Stimulated activated CD4-positive, alpha-beta T cell treated with anti-CD3 and anti-CD28 coated beads, Interleukin-15, amount 100 ng/mL, for 24 hours (primary cell): ENCODE data around the gene LY86.
"Not testable (repeated sequence)": the region's sequence is repeated elsewhere in the genome, so short reads cannot be mapped to it uniquely, and the experiment has no call there.

Source experiments
- DNase-seq: peaks from one replicate; pipeline ENCODE4 v3.0.0-alpha.2; 2020

The LY86 gene

DNA sequence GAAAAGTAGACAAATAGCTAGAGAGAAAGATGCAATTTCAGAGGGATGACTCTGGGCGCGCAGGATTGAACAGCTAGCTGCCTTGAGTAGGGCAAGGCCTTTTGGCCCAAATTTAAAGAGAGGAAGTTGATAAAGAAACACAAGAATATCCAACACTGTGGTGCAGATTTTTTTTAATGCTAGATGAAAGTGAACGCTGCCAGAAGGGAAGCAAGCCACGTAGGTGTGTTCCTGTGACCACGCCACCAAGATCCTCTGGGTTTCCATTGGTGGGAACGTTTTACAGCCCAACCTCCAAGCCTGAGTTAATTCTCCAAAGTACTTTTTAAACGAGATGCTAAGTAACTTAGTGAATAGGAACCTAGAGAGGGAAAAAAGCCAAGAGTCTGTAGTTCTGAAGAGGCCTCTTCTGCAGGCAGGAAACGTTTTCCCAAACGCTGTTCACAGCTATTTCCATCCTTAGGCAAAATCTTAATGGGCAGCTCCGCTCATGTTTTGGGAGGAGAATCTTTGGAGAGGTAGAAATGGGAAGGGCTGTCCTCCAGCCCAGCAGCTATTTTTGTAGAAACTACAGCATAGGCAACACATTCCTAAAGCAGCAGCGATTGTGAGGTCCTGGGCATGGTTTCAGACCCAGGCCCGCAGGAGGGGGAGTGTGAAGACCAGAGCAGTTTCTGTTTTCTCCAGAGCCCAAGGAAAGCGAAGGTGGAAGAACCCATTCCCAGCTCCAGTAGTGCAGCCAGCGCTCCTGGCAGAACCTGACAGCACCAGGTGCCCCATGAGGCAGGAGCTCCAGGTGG, 8.2 kb downstream of the LY86 start:
- DNase-seq, result no peak

DNA sequence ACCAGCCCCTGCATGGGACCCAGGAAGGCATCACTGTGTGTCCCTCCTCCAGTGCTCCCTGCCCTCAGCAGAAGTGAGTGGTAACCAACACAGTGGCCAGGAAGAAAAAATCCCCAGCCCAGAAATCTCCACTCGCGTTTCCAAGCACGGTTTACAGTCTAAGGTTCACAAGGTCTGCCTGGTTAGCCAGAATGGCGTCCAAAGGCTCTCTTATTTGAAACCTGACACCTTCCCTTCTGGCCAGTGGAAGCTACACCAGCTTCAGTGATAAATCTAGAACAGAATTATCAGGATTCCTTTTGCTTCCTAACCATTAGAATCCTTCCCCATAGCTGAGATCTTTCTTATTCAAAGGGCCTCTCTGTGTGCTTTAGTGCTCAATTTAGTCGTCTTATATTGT, 9.2 kb downstream of the LY86 start:
- no peak for DNase-seq

DNA sequence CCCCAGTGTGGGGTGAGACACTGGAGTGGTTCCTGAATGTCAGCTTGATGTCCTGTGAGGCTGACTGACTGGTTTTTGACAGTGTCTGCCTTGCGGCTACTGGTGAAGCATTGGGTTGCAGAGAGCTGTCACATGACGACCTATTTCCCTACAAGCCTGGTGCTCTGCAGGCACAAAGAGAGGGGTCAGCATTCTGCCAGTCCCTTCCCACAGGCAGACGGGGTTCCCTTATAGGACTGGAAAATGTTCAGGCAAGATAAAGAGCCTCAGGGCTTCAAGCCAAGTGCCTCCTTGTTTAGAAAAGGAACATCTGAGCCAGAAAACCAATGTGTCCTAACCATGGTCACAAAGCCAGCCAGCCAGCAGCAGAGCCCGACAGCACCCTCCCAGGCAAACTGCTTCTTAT, 11.0 kb downstream of the LY86 start:
- no peak for DNase-seq

DNA sequence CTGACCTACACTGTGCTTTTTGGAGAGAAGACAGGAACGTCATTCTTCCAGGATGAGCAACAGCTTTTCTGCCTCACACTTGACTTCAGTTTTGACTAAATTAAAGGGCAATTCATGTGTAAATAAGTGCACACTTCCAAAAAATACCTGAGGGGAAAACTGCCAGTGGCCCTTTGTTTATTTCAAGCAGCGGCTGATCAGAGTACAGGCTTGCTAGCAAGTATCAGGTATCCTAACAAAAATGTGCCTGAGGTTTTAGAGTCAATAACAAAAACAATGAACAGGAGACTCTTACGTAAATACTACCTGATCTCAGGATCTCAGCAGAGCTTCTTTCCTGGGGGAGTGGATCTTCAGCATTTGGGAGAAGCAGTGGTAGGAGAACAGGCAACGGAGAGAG, 12.4 kb downstream of the LY86 start:
- no peak for DNase-seq

DNA sequence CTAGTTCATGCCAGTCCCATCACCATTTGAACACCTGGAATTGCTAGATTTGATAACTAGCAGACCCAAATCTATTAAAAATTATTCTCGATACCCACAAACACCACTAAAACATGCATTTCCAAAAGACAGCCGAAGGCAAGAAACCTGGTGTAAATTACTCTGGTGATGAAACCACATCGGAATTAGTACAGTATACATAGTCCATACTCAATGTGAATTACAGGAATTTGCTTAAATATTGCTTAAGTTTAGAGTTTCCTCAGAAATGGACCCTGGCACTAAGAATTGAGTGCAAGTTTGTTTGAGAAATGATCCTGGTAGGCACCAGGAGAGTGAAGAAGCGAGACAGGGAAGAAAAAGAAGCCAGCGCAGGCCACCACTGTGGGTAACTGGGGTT, 13.7 kb downstream of the LY86 start:
- DNase-seq, result no peak

DNA sequence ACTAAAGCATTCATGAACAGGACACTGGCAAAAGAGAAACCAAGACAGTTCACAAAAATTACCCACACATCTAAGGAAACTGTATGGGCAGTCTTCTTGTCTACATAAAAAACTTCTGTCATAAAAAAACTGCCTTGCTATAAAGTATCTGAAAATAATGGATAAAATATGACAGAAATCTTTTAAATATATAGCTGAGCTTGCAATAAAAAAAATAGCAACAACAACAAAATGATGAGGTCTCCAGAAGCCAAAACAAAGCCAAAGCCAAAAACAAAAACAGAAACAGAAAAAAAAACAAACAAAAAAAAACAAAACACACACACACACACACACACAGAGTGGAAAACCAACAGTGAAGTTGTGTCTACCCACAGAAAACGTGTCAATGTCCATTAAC, 14.8 kb downstream of the LY86 start:
- no peak for DNase-seq

DNA sequence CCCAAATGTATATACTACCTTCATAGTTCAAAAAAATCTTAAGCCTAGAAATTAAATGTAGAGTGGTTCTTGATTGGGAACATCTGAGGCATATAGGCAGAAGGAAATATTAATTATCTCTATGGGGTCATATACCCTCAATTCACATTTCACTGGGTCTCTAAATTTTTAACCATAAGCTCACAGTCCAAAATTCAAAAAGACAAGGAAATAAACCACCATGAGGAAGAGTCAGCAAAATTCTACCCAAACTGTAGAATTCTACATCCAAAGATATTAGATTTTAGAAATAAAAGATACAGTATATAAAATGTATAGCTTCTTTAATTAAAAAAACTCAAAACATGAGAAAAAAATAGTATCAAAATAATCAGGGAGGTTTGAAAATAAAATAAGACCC, 15.5 kb downstream of the LY86 start:
- DNase-seq, result no peak

DNA sequence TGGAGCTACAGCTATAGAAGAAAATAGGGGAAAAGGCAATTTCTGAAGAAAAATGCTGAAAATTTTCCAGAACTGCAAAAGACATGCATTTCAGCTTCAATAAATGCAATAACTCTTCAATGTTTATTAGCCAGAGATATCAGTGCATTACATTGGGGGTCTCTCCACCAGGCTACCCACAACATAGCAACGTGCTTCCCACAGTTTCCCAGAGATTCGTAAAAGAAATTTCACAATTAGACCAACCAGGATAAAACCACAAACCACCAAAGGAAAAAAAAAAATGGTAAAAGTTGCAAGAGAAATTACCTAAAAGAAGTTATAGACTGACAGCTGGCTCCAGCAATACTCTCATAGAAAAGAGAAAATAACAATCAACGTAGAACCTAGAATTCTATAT, 16.0 kb downstream of the LY86 start:
- no peak for DNase-seq

DNA sequence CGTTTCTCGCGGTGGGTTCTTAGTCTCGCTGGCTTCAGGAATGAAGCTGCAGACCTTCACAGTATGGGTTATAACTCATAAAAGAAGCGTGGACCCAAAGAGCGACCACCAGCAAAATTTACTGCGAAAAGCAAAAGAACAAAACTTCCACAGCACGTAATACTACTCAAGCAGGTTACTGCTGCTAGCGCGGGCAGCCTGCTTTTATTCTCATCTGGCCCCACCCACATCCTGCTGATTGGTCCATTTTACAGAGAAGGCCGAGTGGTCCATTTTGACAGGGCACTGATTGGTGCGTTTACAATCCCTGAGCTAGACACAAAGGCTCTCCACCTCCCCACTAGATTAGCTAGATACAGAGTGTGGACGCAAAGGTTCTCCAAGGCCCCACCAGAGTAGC, 17.4 kb downstream of the LY86 start:
- no peak for DNase-seq

DNA sequence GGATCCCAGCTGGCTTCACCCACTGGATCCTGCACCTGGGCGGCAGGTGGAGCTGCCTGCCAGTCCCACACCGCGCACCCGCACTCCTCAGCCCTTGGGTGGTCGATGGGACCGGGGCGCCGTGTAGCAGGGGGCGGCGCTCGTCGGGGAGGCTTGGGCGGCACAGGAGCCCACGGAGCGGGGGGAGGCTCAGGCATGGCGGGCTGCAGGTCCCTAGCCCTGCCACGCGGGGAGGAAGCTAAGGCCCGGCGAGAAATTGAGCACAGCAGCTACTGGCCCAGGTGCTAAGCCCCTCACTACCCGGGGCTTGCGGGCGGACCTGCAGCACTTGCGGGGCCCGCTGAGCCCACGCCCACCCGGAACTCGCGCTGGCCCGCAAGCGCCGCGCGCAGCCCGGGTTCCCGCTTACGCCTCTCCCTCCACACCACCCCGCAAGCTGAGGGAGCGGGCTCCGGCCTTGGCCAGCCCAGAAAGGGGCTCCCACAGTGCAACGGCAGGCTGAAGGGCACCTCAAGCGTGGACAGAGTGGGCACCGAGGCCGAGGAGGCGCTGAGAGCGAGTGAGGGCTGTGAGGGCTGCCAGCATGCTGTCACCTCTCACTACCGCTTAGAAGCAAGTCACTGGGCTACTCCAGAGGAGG, 18.0 kb downstream of the LY86 start:
- DNase-seq, result not testable (repeated sequence)

DNA sequence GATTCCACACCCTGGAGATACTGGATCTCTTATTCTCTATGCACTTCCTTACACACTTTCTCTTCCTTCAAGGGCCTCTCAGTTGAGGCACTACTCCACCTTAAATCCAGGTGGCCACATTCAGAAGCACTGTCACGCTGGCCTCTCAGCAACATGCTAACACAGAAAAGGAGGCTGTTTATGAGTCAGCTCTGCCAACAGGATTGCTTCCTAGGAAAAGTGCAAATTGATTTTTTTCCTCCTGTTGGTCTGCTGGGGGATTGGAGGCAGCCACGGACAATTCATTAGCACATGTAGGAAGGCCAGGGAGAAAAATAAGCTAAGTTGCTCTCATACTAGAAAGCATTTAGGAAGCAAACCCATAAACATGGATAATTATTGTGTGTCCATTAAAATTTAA, 20.9 kb downstream of the LY86 start:
- no peak for DNase-seq

DNA sequence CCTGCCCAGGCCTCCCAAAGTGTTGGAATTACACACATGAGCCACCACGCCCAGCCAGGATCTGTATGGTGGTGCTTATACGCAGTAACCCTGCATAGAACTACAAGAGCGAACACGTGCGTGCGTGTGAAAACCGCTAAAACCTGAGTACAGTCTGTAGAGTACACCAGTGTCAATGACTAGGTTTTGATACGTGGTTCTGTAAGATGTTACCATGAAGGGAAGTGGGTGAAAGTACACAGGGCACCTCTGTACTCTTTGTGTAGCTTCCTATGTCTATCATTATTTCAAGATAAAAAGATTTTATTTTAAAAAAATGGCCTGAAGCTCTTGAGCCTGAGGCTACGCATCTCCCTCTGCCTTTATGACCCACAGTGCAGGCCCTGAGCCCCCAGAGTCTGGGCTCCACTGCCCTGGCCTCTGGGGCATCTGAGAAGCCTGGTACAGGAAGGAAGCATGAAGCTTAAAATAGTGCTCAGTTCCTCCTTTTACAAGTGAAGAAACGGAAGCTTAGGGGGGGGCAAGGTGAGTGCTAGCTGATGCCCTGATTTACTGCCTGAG, 21.6 kb downstream of the LY86 start:
- peak; percentile 50 for DNase-seq

DNA sequence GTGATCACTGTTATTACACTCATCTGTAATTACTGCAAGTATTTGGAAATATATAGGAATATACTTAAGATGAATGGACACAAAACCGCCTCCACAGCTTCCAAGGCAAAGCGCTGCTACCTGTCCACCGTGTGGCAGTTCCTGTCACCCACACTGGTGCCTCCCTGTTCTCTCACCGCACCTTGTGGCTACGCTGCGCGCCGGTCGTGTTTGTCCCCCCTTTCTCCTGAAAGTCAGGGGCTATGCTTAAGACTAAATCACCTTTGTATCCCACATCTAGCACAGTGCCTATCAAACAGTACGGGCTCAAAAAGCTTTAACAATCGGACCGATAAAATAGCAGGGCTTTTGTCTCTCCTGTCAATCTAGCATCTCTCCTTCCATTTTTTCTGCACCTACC, 23.0 kb downstream of the LY86 start:
- no peak for DNase-seq

DNA sequence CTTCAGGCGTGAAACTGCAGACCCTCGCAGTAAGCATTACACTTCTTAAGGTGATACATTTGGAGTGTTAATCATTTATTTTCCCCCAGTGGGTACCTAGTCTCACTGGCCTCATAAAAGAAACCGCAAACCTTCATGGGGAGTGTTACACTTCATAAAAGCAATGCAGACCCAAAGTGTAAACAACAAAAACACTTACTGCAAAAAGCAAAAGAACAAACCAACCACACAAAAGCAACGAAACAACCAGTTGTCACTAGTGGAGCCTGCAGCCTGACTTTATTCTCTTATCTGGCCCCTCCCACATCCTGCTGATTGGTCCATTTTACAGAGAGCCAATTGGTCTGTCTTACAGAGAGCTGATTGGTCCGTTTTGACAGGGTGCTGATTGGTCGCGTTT, 23.8 kb downstream of the LY86 start:
- DNase-seq, result no peak

DNA sequence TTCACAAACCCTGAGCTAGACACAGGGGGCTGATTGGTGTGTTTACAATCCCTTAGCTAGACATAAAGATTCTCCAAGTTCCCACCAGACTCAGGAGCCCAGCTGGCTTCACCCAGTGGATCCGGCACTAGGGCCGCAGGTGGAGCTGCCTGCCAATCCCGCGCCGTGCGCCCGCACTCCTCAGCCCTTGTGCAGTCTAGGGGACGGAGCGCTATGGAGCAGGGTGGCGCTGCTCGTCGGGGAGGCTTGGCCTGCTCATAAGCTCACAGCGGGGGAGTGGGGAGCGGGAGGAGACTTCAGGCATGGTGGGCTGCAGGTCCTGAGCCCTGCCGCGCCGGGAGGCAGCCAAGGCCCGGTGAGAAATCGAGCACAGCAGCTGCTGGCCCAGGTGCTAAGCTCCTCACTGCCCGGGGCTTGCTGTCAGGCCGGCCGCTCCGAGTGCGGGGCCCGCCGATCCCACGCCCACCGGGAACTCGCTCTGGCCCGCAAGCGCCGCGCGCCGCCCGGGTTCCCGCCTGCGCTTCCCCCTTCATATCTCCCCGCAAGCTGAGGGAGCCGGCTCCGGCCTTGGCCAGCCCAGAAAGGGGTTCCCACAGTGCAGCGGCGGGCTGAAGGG, 24.7 kb downstream of the LY86 start:
- DNase-seq, result not testable (repeated sequence)

DNA sequence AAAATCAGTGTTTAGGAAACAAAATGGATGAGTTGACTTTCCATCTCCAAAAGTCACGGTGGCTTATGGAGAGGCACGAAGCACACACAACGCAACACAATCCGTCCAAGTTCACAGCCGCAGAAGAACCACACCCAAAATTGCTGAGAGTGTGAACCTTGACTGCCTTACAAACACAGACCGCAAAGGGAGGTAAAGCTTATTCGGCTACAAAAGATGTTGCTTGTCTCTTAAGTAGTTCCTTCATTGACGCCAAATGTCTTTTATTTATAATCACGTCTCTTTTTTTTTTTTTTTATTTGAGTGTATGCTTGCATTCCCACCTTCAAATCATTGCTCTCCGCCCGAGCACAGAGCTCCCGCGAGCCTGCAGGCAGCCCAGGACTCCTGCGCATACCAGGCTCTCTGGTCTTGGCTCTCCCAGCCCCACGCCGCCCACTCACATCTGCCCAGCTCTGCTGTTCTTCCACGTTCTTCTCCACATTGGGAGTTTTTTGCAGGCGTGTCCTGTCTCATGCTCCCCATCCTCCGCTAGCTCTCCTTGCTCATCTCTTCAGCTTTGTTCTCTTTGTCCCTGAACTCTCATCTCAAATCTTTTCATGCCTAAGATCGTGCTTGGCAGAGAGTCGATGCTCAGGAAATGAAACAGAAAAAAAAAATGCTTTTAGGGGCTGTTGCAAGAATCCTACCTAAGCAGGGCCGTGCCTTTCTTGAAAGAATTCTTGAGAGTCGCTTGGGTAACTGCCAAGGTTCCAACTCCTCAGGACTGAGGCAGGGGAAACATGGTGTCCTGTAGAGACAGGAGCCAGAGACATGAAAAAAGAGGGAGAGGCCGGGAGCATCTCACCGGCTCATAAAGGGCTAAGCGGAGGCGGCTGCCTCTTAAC, 25.8 kb downstream of the LY86 start:
- DNase-seq, result peak; percentile 44

DNA sequence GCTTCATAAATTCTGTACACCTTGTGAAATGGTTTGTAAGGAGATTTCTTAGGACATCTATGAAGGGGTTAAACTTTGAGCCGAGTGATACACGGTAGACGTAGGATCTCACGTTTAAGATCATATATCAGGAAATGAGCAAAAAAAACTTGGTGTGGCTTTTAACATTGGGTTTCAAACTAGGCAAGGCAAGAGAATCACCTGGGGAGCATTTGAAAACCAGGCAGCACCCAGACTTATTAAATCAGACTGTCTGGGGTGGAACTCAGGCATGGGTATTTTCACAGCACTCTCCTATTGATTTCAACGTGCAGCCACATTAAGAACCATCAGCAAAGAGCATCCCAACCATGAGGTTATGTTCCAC, 26.4 kb downstream of the LY86 start:
- no peak for DNase-seq

DNA sequence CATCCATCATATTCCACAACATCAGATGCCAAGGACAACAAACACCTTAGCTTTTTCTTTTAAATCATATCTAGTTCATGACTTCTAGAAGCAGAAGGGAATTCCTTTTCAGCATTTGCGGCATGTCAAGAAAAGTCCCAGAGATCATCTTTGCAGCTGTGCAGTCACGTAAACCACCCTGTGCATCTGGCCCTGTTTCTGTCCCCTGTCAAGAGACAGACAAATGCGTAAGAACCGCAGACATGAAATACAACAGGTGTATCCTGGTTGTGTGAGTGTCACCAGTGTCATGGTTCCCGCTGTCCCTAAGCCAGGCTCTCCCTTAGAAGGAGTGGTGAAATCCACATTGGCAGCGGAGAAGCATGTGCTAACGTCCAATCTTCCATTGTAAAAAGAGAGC, 28.1 kb downstream of the LY86 start:
- DNase-seq, result no peak

DNA sequence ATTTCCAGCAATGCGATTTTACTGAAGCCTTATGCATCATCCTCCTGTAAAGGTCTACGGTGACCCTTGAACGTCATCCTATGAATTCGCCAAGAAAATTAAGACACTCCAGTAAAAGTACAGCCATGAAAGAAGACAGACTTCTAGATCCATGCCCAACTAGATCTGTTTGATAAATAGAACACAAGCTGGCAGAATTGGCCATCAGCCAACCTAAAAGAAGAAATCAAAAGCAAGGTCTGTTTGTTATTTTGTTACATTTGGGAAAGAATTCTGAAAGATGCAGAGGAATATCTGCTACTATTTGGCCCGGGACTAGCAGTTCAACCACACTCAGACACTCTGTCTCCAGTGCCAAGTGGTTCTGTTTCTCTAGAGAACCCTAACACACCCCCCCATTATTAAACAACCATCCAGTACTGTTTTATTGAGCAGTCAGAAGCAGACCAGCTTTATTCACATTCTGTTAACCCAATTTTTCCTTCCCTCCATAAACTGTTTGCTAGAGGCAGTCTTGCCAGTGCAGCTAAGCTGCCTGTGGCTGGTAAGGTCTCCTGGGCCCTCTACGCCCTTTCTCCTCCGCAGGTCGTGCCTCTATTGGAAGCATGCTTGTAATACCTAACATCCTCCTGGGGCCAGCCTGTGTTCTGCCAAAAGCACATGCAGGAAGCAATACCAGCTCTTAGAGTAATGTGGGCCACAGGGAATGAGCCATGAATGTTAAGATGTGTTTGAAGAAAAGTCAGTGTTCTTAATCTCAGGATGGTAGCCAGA, 30.7 kb downstream of the LY86 start:
- DNase-seq, result no peak

DNA sequence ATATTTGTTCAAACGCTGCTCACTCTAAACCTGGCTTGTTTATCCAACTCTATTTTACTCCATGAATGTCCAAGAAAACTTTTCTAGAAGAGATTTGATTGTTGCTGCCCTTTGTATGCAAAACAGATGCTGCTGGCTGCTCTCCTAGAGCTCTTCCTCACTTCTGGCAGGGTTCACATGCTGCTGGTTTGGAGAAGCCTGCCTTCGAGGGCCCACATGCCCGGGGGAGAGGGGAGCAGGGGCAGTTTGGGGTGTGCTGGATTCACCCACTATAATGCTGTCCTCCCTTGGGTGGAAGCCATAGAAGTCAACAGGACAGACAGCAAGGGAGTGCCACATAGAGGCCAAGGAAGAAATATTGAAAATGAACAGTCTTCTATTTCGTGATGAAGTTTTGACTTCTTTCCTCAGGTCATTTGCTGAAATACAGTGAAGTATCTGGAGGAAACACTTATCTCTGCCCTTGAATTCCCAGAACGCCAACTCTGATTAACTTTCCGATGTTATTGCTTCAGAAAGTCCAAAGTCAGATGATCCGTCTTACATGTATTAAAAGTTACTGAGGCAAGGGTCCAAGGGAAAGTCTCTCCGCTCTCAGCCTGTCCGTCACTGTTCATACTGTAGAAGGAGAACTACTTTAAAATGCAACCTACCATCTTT, 32.4 kb downstream of the LY86 start:
- DNase-seq, result no peak

DNA sequence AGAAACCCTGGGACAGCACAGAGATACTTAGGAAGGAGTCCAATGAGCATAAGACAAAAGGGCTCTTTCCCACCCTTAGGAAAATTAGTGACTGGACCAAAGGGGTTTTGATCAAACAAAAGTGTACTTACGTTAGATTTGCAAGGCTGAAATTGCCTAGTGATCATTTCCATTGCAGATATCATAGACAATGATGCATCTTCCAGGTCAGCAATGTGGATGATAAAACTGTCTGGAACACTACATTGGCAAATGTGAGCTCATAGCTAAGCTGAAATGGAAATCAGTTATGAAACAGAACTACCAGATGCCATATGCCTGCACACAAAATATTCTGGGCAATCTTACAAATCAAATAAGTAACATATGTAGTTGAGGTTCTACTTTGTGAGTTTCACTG, 34.0 kb downstream of the LY86 start:
- no peak for DNase-seq

DNA sequence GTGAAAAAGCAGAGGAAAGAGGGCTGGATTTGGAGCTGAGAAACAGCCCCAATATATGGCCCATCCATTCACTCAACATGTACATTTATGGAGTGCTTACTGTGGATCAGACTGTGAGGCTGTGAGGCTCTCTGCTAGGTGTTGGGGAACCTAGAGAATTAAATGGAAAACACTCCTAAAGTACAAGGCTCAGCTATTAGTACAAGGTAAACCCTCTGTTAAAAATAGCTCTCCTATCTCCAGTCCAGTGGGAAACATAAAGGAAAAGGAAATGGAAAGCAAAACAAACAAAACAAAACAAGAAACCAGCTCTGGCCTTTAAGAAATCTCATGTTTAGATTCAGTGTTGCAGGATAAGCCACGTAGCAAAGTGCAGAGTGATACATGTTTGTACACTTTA, 35.0 kb downstream of the LY86 start:
- DNase-seq, result no peak
